ENCODE measurements around the gene URM1.

DNA sequence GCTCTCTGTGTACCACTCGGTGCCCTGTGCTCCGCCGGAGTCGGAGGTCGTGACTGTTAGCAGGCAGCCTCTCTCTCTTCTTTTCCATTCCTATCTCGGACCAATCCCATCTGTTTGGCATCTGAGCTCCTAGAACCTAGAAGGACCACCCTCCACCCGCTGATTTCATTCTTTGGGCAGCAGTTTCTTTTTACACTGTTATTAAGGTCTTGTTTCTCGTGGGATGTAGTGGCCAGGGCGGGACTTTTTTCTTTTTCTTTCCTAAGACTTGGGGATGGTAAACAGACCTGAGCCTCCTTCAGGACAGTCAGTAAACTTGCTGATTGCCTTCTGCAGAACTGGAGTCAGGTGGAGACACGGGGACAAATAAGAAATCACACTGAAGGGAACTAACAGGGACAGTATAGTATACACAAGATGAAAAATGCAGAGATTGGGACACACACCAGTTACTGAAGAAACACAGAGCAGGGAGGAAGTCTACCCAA, 500 bp downstream of the URM1 start:
- TF ChIP-seq, protein P1, sequence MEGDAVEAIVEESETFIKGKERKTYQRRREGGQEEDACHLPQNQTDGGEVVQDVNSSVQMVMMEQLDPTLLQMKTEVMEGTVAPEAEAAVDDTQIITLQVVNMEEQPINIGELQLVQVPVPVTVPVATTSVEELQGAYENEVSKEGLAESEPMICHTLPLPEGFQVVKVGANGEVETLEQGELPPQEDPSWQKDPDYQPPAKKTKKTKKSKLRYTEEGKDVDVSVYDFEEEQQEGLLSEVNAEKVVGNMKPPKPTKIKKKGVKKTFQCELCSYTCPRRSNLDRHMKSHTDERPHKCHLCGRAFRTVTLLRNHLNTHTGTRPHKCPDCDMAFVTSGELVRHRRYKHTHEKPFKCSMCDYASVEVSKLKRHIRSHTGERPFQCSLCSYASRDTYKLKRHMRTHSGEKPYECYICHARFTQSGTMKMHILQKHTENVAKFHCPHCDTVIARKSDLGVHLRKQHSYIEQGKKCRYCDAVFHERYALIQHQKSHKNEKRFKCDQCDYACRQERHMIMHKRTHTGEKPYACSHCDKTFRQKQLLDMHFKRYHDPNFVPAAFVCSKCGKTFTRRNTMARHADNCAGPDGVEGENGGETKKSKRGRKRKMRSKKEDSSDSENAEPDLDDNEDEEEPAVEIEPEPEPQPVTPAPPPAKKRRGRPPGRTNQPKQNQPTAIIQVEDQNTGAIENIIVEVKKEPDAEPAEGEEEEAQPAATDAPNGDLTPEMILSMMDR (IDR thresholded peaks at IDR 0.05 in 2 of 3, conservative IDR thresholded peaks at IDR 0.05 in 1 of 3; ENCODE audit: control insufficient read depth in 2 of 3, extremely low read depth in 1 of 3, insufficient read depth in 1 of 3, low read depth in 3 of 3, low read length in 3 of 3): no peak
- TF ChIP-seq, protein P2, sequence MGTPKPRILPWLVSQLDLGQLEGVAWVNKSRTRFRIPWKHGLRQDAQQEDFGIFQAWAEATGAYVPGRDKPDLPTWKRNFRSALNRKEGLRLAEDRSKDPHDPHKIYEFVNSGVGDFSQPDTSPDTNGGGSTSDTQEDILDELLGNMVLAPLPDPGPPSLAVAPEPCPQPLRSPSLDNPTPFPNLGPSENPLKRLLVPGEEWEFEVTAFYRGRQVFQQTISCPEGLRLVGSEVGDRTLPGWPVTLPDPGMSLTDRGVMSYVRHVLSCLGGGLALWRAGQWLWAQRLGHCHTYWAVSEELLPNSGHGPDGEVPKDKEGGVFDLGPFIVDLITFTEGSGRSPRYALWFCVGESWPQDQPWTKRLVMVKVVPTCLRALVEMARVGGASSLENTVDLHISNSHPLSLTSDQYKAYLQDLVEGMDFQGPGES (IDR thresholded peaks at IDR 0.05): no peak
- TF ChIP-seq BCL11A (IDR thresholded peaks at IDR 0.05; ENCODE audit: low read depth, low read length): no peak
- no peak for TF ChIP-seq RCOR1 (conservative IDR thresholded peaks at IDR 0.05; ENCODE audit: low read depth, low read length)

All from GM12878 (cell line).